Activated naive CD4-positive, alpha-beta T cell treated with anti-CD3 and anti-CD28 coated beads for 36 hours (primary cell): Measurements from ENCODE around the gene SDHAF3. TPM values are rescaled to one million over a fixed set of nuclear protein-coding genes. Genes with fewer than 3 reads are reported as not detected.
"Not testable (repeated sequence)": the region's sequence is repeated elsewhere in the genome, so short reads cannot be mapped to it uniquely, and the experiment has no call there.

ENCODE experiments used
- CTCF ChIA-PET: fragments of 350-600 bp; sonication (Branson Sonifier 250); formaldehyde crosslinking; loops from one replicate; lab custom pipeline; 2021; ENCODE audit warnings: antibody characterized with exemption; lab: Charles Lee
- DNase-seq: peaks from one replicate; pipeline ENCODE4 v3.0.0-alpha.2; 2020
- H3K27ac Mint-ChIP-seq: one replicate; pipeline ENCODE4 v1.8.0; 2021; ENCODE audit warnings: mild to moderate bottlenecking, mixed read lengths
- H3K27me3 Mint-ChIP-seq: one replicate; pipeline ENCODE4 v1.8.0; 2021; ENCODE audit warnings: low read depth, mixed read lengths
- H3K36me3 Mint-ChIP-seq: one replicate; pipeline ENCODE4 v1.8.0; 2021; ENCODE audit warnings: low read depth, mixed read lengths
- H3K4me1 Mint-ChIP-seq: one replicate; pipeline ENCODE4 v1.8.0; 2021; ENCODE audit warnings: low read depth, mixed read lengths
- H3K4me3 Mint-ChIP-seq: one replicate; pipeline ENCODE4 v1.8.0; 2021; ENCODE audit warnings: mild to moderate bottlenecking, moderate library complexity, mixed read lengths
- H3K9me3 Mint-ChIP-seq: one replicate; pipeline ENCODE4 v1.8.0; 2021; ENCODE audit warnings: mixed read lengths
- intact Hi-C: fragments of 100-400 bp; cut with micrococcal nuclease; formaldehyde crosslinking; loops from one replicate; pipeline ENCODE4 v1.15.1; 2023
- total RNA-seq, 2 experiments: library from RNA; stranded (reverse); gene quantifications; one replicate each; pipeline ENCODE4 v1.2.3, GENCODE V29; 2021

SDHAF3 gene
- total RNA-seq, 2 experiments from 2014 or later, result 30.7 to 36.3 TPM

GRCh38 chr7:97096661-97097060 is 20.8 kb upstream of the SDHAF3 start:
- intact Hi-C loops, result no loop called here
- Mint-ChIP-seq H3K36me3 (no peaks in the 10 kb centered on the region), H3K27me3 (peaks cover 24% of the 10 kb centered on the region), H3K4me1 (no peaks in the 10 kb centered on the region), H3K27ac (no peak overlapping the region), H3K4me3 (no peak overlapping the region), H3K9me3 (no peaks in the 10 kb centered on the region)
- CTCF ChIA-PET, result no interaction called here
- no peak for DNase-seq

GRCh38 chr7:97104719-97105238 is 12.7 kb upstream of the SDHAF3 start:
- CTCF ChIA-PET, result interaction anchor here (0.8 to 2.0 kb wide), 8 partner anchors 13 to 741 kb away, joined by 3 to 9 read pairs (median 4); no protein-coding TSS in a partner anchor
- Mint-ChIP-seq H3K9me3 (peaks cover 6% of the 10 kb centered on the region), H3K27me3 (peaks cover 34% of the 10 kb centered on the region), H3K4me3 (no peak overlapping the region), H3K27ac (no peak overlapping the region), H3K36me3 (no peaks in the 10 kb centered on the region), H3K4me1 (no peaks in the 10 kb centered on the region)
- intact Hi-C loops, result loop anchor here (1.0 kb wide), 4 partner anchors 75 to 824 kb away; no protein-coding TSS in a partner anchor
- DNase-seq, result peak; percentile 81

GRCh38 chr7:97107192-97107800 is 10.2 kb upstream of the SDHAF3 start:
- no peak overlapping the region for H3K27ac Mint-ChIP-seq
- CTCF ChIA-PET, result interaction anchor here (2.2 kb wide), 1 partner anchor 10 kb away, joined by 6 read pairs; the partner anchor contains the start of gene SDHAF3
- no peak for DNase-seq
- peaks cover 2% of the 10 kb centered on the region for H3K36me3 Mint-ChIP-seq
- H3K27me3 Mint-ChIP-seq, result peaks cover 18% of the 10 kb centered on the region
- H3K9me3 Mint-ChIP-seq, result peaks cover 12% of the 10 kb centered on the region
- H3K4me1 Mint-ChIP-seq, result no peaks in the 10 kb centered on the region
- intact Hi-C loops, result no loop called here
- H3K4me3 Mint-ChIP-seq, result no peak overlapping the region

GRCh38 chr7:97116308-97116707 is 1.2 kb upstream of the SDHAF3 start:
- Mint-ChIP-seq H3K4me1 (peaks cover 34% of the 10 kb centered on the region), H3K27me3 (no peaks in the 10 kb centered on the region), H3K9me3 (peaks cover 2% of the 10 kb centered on the region), H3K36me3 (peaks cover 16% of the 10 kb centered on the region), H3K4me3 (peak overlapping the region; percentile 89), H3K27ac (no peak overlapping the region)
- DNase-seq, result no peak
- intact Hi-C loops, result loop anchor here (2.0 to 5.0 kb wide), 5 partner anchors 62 to 1136 kb away; partner anchors contain the start of genes SEM1 and TECPR1
- CTCF ChIA-PET, result interaction anchor here (1.6 to 2.3 kb wide), 2 partner anchors 9 to 10 kb away, joined by 5 to 6 read pairs; no protein-coding TSS in a partner anchor

- no peaks in the 10 kb centered on the region for H3K27me3 Mint-ChIP-seq
- DNase-seq, result no peak
- H3K4me3 Mint-ChIP-seq, result peak overlapping the region; percentile 89
- H3K27ac Mint-ChIP-seq, result peak overlapping the region; percentile 92
- peaks cover 2% of the 10 kb centered on the region for H3K9me3 Mint-ChIP-seq
- CTCF ChIA-PET, result interaction anchor here (0.7 to 2.3 kb wide), 3 partner anchors 10 to 63 kb away, joined by 3 to 6 read pairs (median 5); no protein-coding TSS in a partner anchor
- H3K36me3 Mint-ChIP-seq, result peaks cover 22% of the 10 kb centered on the region
- H3K4me1 Mint-ChIP-seq, result peaks cover 37% of the 10 kb centered on the region
- intact Hi-C loops, result loop anchor here (1.0 to 5.0 kb wide), 10 partner anchors 50 to 1135 kb away; partner anchors contain the start of genes ASNS, LMTK2, SEM1 and TECPR1
These were observed 495 bp upstream of the SDHAF3 start for GRCh38 chr7:97117035-97117371.

- Mint-ChIP-seq H3K27me3 (no peaks in the 10 kb centered on the region), H3K9me3 (peaks cover 2% of the 10 kb centered on the region), H3K4me1 (peaks cover 43% of the 10 kb centered on the region), H3K27ac (peak overlapping the region; percentile 78), H3K36me3 (peaks cover 30% of the 10 kb centered on the region), H3K4me3 (peak overlapping the region; percentile 89)
- CTCF ChIA-PET, result interaction anchor here (0.6 to 2.3 kb wide), 4 partner anchors 8 to 309 kb away, joined by 4 to 6 read pairs (median 4); no protein-coding TSS in a partner anchor
- intact Hi-C loops, result loop anchor here (5.0 kb wide), 1 partner anchor 1134 kb away; the partner anchor contains the start of gene TECPR1
- DNase-seq, result no peak
These were observed 914 bp downstream of the SDHAF3 start for GRCh38 chr7:97118306-97118917.

- H3K27me3 Mint-ChIP-seq, result no peaks in the 10 kb centered on the region
- DNase-seq, result no peak
- peaks cover 51% of the 10 kb centered on the region for H3K4me1 Mint-ChIP-seq
- peaks cover 36% of the 10 kb centered on the region for H3K36me3 Mint-ChIP-seq
- no peak overlapping the region for H3K27ac Mint-ChIP-seq
- H3K4me3 Mint-ChIP-seq, result peak overlapping the region; percentile 25
- peaks cover 9% of the 10 kb centered on the region for H3K9me3 Mint-ChIP-seq
- CTCF ChIA-PET, result no interaction called here
- intact Hi-C loops, result loop anchor here (5.0 kb wide), 1 partner anchor 1133 kb away; the partner anchor contains the start of gene TECPR1
These were observed 2.2 kb downstream of the SDHAF3 start for GRCh38 chr7:97119747-97120146.

GRCh38 chr7:97120713-97121457 is 3.4 kb downstream of the SDHAF3 start:
- Mint-ChIP-seq H3K9me3 (peaks cover 16% of the 10 kb centered on the region), H3K36me3 (peaks cover 47% of the 10 kb centered on the region), H3K27me3 (no peaks in the 10 kb centered on the region), H3K4me3 (no peak overlapping the region), H3K27ac (no peak overlapping the region), H3K4me1 (peaks cover 54% of the 10 kb centered on the region)
- no peak for DNase-seq
- CTCF ChIA-PET, result no interaction called here
- intact Hi-C loops, result no loop called here

- Mint-ChIP-seq H3K36me3 (peaks cover 46% of the 10 kb centered on the region), H3K4me1 (peaks cover 53% of the 10 kb centered on the region), H3K9me3 (peaks cover 14% of the 10 kb centered on the region)
- DNase-seq, H3K4me3 Mint-ChIP-seq, H3K27ac Mint-ChIP-seq, H3K27me3 Mint-ChIP-seq, intact Hi-C loops: not testable (repeated sequence)
- CTCF ChIA-PET, result interaction anchor here (0.6 kb wide), 1 partner anchor 18 kb away, joined by 3 read pairs; no protein-coding TSS in a partner anchor
These were observed 5.6 kb downstream of the SDHAF3 start for GRCh38 chr7:97123115-97123514.

GRCh38 chr7:97126483-97127171 is 9.1 kb downstream of the SDHAF3 start:
- Mint-ChIP-seq H3K36me3 (peaks cover 31% of the 10 kb centered on the region), H3K9me3 (peaks cover 14% of the 10 kb centered on the region), H3K4me1 (peaks cover 33% of the 10 kb centered on the region), H3K27ac (no peak overlapping the region), H3K27me3 (no peaks in the 10 kb centered on the region), H3K4me3 (no peak overlapping the region)
- CTCF ChIA-PET, result interaction anchor here (1.6 kb wide), 1 partner anchor 9 kb away, joined by 5 read pairs; the partner anchor contains the start of gene SDHAF3
- DNase-seq, result no peak
- intact Hi-C loops, result no loop called here

GRCh38 chr7:97128736-97129135 is 11.2 kb downstream of the SDHAF3 start:
- no peak for DNase-seq
- intact Hi-C loops, result no loop called here
- H3K27me3 Mint-ChIP-seq, result no peaks in the 10 kb centered on the region
- no peak overlapping the region for H3K4me3 Mint-ChIP-seq
- H3K36me3 Mint-ChIP-seq, result peaks cover 19% of the 10 kb centered on the region
- peaks cover 14% of the 10 kb centered on the region for H3K9me3 Mint-ChIP-seq
- no peak overlapping the region for H3K27ac Mint-ChIP-seq
- H3K4me1 Mint-ChIP-seq, result peaks cover 29% of the 10 kb centered on the region
- CTCF ChIA-PET, result no interaction called here
